Thyroid gland (tissue), 4 donors: Measurements from ENCODE around the gene ABCC6.

ENCODE experiments used
- POLR2A ChIP-seq, 2 donors: fragments of 450-650 bp; IDR thresholded peaks; one replicate each; pipeline ENCODE4 v1.6.1; 2017; ENCODE audit warnings: antibody characterized with exemption in 2 of 2, mild to moderate bottlenecking in 2 of 2, moderate library complexity in 1 of 2
- TF ChIP-seq, protein P1 (sequence below), 6 experiments: fragments of 200-600 bp in 3 of 6; fragments of 450-650 bp in 3 of 6; sonication (generic) in 3 of 6; IDR thresholded peaks; one replicate each; pipeline ENCODE4 v1.5.1; 2016 to 2019; ENCODE audit warnings: antibody characterized with exemption in 6 of 6, mild to moderate bottlenecking in 2 of 6, inconsistent platforms in 1 of 6, moderate library complexity in 1 of 6

GRCh38 chr16:16133943-16134604, 89.2 kb downstream of the ABCC6 start:
- TF ChIP-seq, protein P1, sequence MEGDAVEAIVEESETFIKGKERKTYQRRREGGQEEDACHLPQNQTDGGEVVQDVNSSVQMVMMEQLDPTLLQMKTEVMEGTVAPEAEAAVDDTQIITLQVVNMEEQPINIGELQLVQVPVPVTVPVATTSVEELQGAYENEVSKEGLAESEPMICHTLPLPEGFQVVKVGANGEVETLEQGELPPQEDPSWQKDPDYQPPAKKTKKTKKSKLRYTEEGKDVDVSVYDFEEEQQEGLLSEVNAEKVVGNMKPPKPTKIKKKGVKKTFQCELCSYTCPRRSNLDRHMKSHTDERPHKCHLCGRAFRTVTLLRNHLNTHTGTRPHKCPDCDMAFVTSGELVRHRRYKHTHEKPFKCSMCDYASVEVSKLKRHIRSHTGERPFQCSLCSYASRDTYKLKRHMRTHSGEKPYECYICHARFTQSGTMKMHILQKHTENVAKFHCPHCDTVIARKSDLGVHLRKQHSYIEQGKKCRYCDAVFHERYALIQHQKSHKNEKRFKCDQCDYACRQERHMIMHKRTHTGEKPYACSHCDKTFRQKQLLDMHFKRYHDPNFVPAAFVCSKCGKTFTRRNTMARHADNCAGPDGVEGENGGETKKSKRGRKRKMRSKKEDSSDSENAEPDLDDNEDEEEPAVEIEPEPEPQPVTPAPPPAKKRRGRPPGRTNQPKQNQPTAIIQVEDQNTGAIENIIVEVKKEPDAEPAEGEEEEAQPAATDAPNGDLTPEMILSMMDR (IDR thresholded peaks at IDR 0.05): no peak
- TF ChIP-seq POLR2A (IDR thresholded peaks at IDR 0.05): no peak
